ENCODE data around the gene TNS3.
"Not testable (repeated sequence)": the region's sequence is repeated elsewhere in the genome, so short reads cannot be mapped to it uniquely, and the experiment has no call there.

DNA sequence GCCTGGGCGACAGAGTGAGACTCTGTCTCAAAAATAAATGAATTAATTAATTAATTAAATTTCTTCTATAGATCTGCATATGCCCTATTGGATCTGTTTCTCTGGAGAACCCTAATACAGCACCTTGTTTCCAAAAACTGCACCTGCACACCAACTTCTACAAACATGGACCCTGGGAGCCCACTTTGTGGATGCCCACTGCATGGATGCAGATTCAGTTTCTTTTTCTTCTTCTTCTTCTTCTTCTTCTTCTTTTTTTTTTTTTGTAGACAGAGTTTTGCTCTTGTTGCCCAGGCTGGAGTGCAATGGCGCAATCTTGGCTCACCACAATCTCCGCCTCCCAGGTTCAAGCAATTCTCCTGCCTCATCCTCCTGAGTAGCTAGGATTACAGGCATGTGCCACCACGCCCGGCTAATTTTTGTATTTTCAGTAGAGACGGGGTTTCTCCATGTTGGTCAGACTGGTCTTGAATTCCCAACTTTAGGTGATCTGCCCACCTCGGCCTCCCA lies 4.3 kb upstream of the TNS3 start:
- TF ChIP-seq, protein P1, sequence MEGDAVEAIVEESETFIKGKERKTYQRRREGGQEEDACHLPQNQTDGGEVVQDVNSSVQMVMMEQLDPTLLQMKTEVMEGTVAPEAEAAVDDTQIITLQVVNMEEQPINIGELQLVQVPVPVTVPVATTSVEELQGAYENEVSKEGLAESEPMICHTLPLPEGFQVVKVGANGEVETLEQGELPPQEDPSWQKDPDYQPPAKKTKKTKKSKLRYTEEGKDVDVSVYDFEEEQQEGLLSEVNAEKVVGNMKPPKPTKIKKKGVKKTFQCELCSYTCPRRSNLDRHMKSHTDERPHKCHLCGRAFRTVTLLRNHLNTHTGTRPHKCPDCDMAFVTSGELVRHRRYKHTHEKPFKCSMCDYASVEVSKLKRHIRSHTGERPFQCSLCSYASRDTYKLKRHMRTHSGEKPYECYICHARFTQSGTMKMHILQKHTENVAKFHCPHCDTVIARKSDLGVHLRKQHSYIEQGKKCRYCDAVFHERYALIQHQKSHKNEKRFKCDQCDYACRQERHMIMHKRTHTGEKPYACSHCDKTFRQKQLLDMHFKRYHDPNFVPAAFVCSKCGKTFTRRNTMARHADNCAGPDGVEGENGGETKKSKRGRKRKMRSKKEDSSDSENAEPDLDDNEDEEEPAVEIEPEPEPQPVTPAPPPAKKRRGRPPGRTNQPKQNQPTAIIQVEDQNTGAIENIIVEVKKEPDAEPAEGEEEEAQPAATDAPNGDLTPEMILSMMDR (IDR thresholded peaks at IDR 0.05; ENCODE audit: low read length) = not testable (repeated sequence)
- TF ChIP-seq EZH2 (optimal IDR thresholded peaks at IDR 0.05; ENCODE audit: low read depth, low read length) = not testable (repeated sequence)
